GM13977 (cell line): Measurements from ENCODE around the gene CACUL1.

Source experiments
- DNase-seq: peaks from one replicate; pipeline ENCODE4 v3.0.0; 2012; ENCODE audit warnings: low spot score
- in situ Hi-C: fragments of 300-500 bp; cut with MboI; formaldehyde crosslinking; loops from one replicate; pipeline ENCODE4 v1.12.0; 2022; ENCODE audit warnings: low sequenced_read_pairs, low pct_unique_long_range_greater_than_20kb, mixed read lengths, inconsistent platforms; ENCODE audit not compliant: unreplicated experiment
- TF ChIP-seq, protein P1 (sequence below): IDR thresholded peaks from 2 replicates; pipeline ENCODE4 v1.5.1; 2012; ENCODE audit warnings: mild to moderate bottlenecking, control low read depth; ENCODE audit not compliant: insufficient read depth; ENCODE audit errors: extremely low read depth, missing control alignments

The CACUL1 gene

DNA sequence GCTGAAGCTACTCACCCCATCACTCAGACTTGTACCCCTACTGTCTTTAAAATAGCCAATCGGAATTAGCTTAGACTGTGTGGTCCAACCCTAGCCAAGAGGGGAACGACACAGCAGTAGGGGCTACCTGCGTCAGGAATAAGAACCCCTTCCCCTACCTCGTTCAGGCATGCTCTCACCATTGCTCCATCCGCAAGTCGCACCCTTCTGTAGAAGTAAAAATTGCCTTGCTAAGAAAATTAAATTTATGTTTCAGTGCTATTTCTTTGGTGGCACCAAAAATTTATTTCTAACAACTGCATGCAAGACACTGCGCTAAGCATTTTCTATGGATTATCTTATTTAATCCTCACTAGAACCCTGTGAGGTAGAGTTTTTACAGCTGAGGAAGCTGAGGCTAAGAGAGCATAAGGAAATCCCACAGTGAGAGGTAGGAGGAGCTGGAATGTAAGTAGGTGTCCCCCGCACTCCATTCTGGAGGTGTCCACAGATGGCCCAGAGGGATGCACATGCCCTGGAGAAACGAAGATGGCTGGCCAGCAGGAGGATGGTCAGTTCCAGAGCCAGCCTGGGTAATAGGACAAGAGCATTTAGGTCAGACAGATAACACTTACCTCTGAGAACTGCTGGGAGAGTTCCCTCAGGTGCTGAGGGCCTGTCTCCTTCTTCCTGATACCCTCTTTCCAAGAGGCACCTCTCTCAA lies 15.3 kb upstream of the CACUL1 start:
- in situ Hi-C loops, result no loop called here
- TF ChIP-seq, protein P1, sequence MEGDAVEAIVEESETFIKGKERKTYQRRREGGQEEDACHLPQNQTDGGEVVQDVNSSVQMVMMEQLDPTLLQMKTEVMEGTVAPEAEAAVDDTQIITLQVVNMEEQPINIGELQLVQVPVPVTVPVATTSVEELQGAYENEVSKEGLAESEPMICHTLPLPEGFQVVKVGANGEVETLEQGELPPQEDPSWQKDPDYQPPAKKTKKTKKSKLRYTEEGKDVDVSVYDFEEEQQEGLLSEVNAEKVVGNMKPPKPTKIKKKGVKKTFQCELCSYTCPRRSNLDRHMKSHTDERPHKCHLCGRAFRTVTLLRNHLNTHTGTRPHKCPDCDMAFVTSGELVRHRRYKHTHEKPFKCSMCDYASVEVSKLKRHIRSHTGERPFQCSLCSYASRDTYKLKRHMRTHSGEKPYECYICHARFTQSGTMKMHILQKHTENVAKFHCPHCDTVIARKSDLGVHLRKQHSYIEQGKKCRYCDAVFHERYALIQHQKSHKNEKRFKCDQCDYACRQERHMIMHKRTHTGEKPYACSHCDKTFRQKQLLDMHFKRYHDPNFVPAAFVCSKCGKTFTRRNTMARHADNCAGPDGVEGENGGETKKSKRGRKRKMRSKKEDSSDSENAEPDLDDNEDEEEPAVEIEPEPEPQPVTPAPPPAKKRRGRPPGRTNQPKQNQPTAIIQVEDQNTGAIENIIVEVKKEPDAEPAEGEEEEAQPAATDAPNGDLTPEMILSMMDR, result no peak
- DNase-seq, result no peak

DNA sequence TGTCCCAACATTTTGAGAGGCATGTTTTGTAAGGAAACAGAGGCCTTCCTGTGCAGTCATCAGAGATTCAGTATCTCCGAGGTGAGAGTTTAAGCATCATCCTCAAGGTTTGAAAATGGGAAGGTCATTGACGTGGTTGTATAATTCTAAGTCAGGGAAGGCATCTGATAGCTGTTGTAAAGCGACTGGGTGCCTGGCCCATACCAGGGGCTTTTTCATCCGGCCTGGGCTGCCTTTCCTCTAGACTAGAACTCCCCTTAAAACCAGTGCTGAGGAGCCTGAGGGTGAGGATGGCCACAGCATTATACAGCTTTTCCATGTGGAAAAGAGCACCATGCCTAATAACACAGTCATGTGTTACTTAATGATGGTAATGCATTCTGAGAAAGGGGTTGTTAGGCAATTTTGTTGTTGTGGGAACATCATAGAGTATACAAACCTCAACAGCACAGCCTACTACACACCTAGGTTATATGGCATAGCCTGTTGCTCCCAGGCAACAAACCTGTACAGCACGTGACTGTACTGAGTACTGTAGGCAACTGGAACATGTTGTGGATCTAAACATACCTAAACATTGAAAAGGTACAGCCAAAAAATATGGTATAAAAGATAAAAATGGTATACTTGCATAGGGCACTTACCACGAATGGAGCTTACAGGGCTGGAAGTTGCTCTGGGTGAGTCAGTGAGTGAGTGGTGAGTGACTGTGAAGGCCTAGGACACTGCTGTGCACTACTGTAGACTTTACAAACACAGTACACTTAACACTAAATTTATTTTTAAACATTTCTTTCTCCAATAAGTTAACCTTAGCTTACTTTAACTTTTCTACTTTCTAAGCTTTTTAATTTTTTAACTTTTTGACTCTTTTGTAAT lies 13.5 kb upstream of the CACUL1 start:
- in situ Hi-C loops, result no loop called here
- TF ChIP-seq, protein P1, result no peak
- no peak for DNase-seq

DNA sequence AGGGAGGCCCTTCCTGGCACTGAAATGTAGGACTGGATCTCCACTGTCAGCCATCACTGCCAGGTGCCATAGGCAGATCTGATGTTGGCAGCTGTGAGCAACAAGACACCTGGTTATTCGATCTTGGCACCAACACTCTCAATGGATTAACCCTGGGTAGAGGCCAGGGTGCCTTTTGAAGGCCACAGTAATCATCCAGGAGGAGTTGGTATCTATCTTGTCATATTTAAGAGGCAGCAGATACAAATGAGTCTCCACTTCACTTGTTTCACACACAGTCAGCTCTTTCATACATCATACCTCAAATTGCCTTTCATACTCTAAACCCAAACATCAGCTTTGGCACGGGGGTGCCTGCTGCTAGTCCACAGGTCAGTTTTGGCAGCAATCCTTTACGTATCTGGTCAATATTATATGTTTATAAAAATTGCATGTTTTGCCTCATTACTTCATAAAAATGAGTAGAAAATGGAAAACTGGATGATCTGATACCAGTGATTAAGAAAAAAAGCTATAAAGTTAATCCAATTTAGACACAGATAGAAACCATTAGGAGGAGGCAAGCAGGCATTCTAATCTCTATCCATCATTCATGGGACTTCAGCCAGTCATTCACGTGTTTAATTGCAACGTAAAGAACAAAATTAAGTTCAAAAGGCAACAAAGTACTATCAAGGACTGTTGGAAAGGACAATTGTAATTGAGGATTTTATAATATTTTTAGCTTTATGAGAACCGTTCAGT lies 12.7 kb upstream of the CACUL1 start:
- TF ChIP-seq, protein P1, result no peak
- in situ Hi-C loops, result no loop called here

DNA sequence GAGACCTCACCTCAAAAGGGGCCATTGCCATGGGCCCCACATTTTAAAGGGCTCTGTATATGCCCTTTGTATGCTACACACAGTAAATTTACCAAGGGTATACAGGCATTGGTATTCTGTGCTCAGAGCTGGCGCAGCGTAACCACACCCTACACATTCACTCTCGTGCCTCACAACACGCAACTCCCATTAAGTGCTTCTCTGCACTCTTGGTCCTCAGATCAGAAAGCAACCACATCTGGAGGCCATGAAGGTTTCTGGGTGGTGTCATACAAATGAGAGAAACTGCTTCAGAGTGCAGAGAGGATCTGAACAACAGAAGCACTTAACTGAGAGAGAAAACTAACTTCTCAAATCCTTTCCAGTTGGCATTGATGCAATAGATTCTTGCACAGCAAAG lies 9.4 kb upstream of the CACUL1 start:
- TF ChIP-seq, protein P1, result no peak
- DNase-seq, result no peak
- in situ Hi-C loops, result no loop called here

More for the DNA sequence above, 12.7 kb upstream of the CACUL1 start:
- no peak for DNase-seq

DNA sequence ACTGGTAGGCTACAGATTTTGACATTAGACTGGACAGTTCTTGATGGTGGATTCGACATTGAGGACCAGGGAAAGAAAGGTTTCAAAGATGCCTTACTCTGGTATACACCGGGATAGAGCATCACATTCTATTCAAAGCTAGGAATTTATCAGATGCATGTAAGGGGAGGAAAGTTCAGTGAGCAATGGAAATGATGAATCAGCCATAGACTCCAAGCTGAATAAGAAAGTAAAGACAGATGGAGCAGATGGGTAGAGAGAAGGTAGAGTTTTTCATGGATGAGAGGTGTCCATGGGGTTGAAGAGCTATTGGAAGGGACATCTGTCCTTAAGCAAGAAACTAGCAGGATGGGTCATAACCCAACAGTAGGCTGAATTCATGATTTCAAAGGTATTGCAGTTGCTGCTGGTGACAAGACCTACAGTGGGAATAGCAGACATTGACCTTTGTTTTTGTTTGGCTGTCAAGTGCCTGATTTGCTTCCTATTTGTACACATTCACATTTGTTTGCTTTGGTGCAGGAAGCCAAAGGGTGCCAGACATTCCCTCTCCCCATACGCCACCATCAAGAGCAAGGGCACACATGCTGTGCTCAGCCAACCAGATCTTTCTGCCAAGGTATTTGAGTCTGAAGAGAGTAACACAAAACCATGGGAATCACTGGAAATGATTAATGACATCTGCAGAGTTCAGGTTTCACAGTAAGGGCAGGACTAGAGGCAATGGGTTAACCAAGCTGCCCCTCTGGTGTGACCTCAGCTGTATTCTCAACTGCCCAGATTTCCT lies 8.6 kb upstream of the CACUL1 start:
- in situ Hi-C loops, result no loop called here
- DNase-seq, result no peak
- TF ChIP-seq, protein P1, result no peak

DNA sequence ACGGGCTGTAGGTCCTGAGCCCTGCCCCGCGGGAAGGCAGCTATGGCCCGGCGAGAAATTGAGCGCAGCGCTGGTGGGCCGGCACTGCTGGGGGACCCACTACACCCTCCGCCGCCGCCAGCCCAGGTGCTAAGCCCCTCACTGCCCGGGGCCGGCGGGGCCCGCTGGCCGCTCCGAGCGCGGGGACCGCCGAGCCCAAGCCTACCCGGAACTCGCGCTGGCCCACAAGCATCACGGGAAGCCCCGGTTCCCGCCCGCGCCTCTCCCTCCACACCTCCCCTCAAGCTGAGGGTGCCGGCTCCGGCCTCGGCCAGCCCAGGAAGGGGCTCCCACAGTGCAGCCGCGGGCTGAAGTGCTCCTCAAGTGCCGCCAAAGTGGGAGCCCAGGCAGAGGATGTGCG lies 5.5 kb upstream of the CACUL1 start:
- in situ Hi-C loops, result no loop called here
- DNase-seq, result no peak
- TF ChIP-seq, protein P1, result no peak
